ENCODE measurements around the gene ANLN.

DNA sequence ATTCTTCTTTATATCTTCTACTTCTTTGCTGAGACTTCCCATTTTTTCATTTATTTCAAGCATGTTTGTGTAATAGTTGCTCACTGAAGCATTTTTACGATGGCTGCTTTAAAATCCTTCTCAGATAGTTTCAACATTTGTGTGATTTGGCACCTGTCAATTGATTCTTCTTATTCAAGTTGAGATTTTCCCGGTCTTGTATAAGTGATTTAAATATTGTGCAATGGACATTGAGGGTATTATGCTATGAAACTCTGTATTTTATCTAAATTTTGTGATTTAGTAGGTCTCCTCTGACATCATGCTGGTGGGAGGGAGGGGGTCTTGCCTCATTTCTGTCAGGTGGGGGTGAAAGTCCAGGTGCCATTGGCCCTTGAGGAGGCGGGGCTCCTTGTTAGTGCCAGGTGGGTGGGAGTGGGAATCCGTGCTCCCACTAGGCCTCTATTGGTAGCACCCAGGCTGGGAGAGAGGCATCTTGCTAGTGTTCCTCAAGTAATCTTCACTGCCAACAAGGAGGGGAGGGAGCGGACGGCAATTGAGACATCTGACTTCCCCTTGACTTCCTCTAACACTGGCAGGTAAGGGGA is 73.0 kb downstream of the ANLN start:
- TF ChIP-seq CTCF (IDR thresholded peaks at IDR 0.05) (no peak), REST (IDR thresholded peaks at IDR 0.05; ENCODE audit: insufficient read depth in 1 of 2, low read depth in 2 of 2, low read length in 1 of 2) (no peak), SIN3A (IDR thresholded peaks at IDR 0.05; ENCODE audit: borderline replicate concordance, insufficient read depth, low read depth, low read length) (no peak), POLR2AphosphoS5 (IDR thresholded peaks at IDR 0.05; ENCODE audit: low read depth, low read length) (no peak)

Measured in Panc1 (cell line).